Pancreas (tissue), 10 donors: Measurements from ENCODE around the gene CRIM1. TPM values are rescaled to one million over a fixed set of nuclear protein-coding genes. Genes with fewer than 3 reads are reported as not detected.
A peak's percentile ranks its signal among the peaks of the same experiment; 100 is the strongest.
"Not testable (repeated sequence)": the region's sequence is repeated elsewhere in the genome, so short reads cannot be mapped to it uniquely, and the experiment has no call there.

Experiments used
- ATAC-seq, 4 donors: fragments of 200-7000 bp; cut with Tn5 transposase; one replicate each; pipeline versions ENCODE4 v1.8.0 to v1.9.1; 2020; ENCODE audit warnings: mild to moderate bottlenecking in 4 of 4, moderate library complexity in 4 of 4
- DNase-seq, 6 donors: peaks; one replicate each; pipeline ENCODE4 v3.0.0-alpha.2; 2020
- FAIRE-seq: peaks from 2 replicates; lab custom pipeline; 2012; peaks lifted over from hg19 to GRCh38; lab: Jason Lieb, UNC
- H3K27ac ChIP-seq, 4 donors: fragments of 200-600 bp; sonication (generic); 1 replicate in 3 of 4; 2 replicates in 1 of 4; pipeline versions ENCODE4 v1.5.0 to v1.8.0; 2020
- H3K27me3 ChIP-seq, 4 donors: fragments of 200-600 bp; one replicate each; pipeline ENCODE4 v1.8.0; 2021
- H3K36me3 ChIP-seq, 3 donors: fragments of 200-600 bp; sonication (generic) in 1 of 3; one replicate each; pipeline versions ENCODE4 v1.5.0 to v1.8.0; 2020 to 2021
- H3K4me1 ChIP-seq, 3 donors: fragments of 200-600 bp; one replicate each; pipeline ENCODE4 v1.8.0; 2021
- H3K4me3 ChIP-seq, 4 donors: fragments of 200-600 bp; sonication (generic) in 2 of 4; one replicate each; pipeline versions ENCODE4 v1.5.0 to v1.8.0; 2020 to 2021
- H3K9me3 ChIP-seq, 4 donors: fragments of 200-600 bp; one replicate each; pipeline ENCODE4 v1.8.0; 2021
- WGBS, 2 donors: extraction: QIAGEN DNeasy Blood & Tissue Kit; methylation state at CpG; one replicate each; pipeline ENCODE4 v1.1.7; 2013; 5-methylcytosine and 5-hydroxymethylcytosine counted together
- intact Hi-C, 3 donors: fragments of 100-400 bp; cut with DNase I; formaldehyde crosslinking; loops; one replicate each; pipeline versions ENCODE4 v1.11.1 to v1.14.2; 2022
- polyA plus RNA-seq, 2 donors: library from polyadenylated mRNA; stranded (reverse); fragments of 200-250 nt; gene quantifications; one replicate each; pipeline ENCODE4 v1.2.3, GENCODE V29; 2013
- total RNA-seq, 6 donors: library from RNA; stranded (reverse); fragmentation: NEBNext Ultra II Directional in 4 of 6; extraction: Animal tissue kit (Norgen Biotek cat#: 25700) in 4 of 6; gene quantifications; one replicate each; pipeline versions ENCODE4 v1.2.1 to v1.2.4, GENCODE V29; 2021 to 2023
- TF ChIP-seq, protein P1 (sequence below), 4 donors: fragments of 200-600 bp; sonication (generic) in 3 of 4; IDR thresholded peaks; one replicate each; pipeline versions ENCODE4 v1.5.0 to v1.8.0; 2021; ENCODE audit warnings: antibody characterized with exemption in 4 of 4
- donor health status: healthy with polysubstance abuse.
- donor health status: DM: no; HTN: no; CAD: no; lungs with moderate emphysema.
- donor health status: DM: no; HTN: no; CAD: no.
- donor health status: control.
- donor health status: control.
- donor health status: Bipolar disorder and iron deficiency.
- donor health status: DM: yes; HTN: yes; CAD: no.
- donor health status: DM: no; HTN: no; CAD: no.
- donor health status: DM: no; HTN: no; CAD: no.
- donor health status: DM: yes; HTN: yes; CAD: no.

CRIM1 gene, protein sequence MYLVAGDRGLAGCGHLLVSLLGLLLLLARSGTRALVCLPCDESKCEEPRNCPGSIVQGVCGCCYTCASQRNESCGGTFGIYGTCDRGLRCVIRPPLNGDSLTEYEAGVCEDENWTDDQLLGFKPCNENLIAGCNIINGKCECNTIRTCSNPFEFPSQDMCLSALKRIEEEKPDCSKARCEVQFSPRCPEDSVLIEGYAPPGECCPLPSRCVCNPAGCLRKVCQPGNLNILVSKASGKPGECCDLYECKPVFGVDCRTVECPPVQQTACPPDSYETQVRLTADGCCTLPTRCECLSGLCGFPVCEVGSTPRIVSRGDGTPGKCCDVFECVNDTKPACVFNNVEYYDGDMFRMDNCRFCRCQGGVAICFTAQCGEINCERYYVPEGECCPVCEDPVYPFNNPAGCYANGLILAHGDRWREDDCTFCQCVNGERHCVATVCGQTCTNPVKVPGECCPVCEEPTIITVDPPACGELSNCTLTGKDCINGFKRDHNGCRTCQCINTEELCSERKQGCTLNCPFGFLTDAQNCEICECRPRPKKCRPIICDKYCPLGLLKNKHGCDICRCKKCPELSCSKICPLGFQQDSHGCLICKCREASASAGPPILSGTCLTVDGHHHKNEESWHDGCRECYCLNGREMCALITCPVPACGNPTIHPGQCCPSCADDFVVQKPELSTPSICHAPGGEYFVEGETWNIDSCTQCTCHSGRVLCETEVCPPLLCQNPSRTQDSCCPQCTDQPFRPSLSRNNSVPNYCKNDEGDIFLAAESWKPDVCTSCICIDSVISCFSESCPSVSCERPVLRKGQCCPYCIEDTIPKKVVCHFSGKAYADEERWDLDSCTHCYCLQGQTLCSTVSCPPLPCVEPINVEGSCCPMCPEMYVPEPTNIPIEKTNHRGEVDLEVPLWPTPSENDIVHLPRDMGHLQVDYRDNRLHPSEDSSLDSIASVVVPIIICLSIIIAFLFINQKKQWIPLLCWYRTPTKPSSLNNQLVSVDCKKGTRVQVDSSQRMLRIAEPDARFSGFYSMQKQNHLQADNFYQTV
- total RNA-seq (10 to 100 TPM; 15.9 to 29.1 (median 22.5) TPM), polyA plus RNA-seq (10 to 100 TPM in 1 of 2 donors, 1 to 10 TPM in 1; 5.2 to 14.7 TPM)

DNA sequence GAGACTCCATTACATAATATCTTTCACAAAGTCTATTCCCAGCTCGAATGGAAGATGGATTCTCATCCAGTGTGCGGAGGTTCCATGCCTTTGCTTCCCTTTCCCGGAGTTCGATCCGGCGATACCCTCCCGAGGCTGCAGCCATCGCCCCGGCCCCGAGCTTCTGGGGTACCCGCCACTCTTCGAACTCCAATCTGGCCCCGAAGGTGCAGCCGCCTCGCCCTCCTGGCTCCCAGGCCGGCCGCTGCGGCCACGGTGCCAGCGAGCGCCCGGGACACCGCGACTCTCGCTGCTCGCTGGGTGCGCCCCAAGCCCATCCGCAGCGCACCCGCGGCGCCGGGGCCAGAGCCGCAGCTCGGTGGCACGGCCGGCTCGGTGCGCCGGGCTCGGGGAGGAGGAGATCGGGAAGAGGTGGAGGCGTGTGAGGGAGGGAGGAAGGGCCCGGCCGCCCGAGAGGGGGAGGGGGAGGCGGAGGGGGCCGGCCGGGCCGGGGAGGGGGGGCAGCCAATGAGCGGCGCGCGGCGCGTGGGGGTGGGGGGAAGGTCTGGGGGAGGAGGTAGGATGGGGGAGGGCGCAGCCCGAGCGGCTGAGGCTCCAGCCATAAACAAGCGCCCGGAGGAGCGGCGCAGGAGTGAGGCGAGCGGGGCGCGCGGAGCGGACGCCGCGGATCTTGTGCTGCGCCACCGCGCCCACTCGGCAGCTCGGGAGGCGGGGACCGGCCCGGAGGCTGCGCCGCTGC is at the start of gene CRIM1:
Gene CRIM1, plus strand, starts transcription at position 628 of the 739 bp plus-strand sequence. CDS start 515 bp downstream, outside the sequence.
- ATAC-seq: peak; percentile 69 to 82 (median 75)
- no peaks in the 10 kb centered on the region for H3K36me3 ChIP-seq
- intact Hi-C loops: loop anchor here in 2 of 3 donors (10.0 kb wide), 2 partner anchors 299 to 309 kb away; no protein-coding TSS in a partner anchor
- peaks cover 0 to 6% (median 5%) of the 10 kb centered on the region in 3 donors for H3K4me1 ChIP-seq
- no peaks in the 10 kb centered on the region for H3K9me3 ChIP-seq
- TF ChIP-seq, protein P1, sequence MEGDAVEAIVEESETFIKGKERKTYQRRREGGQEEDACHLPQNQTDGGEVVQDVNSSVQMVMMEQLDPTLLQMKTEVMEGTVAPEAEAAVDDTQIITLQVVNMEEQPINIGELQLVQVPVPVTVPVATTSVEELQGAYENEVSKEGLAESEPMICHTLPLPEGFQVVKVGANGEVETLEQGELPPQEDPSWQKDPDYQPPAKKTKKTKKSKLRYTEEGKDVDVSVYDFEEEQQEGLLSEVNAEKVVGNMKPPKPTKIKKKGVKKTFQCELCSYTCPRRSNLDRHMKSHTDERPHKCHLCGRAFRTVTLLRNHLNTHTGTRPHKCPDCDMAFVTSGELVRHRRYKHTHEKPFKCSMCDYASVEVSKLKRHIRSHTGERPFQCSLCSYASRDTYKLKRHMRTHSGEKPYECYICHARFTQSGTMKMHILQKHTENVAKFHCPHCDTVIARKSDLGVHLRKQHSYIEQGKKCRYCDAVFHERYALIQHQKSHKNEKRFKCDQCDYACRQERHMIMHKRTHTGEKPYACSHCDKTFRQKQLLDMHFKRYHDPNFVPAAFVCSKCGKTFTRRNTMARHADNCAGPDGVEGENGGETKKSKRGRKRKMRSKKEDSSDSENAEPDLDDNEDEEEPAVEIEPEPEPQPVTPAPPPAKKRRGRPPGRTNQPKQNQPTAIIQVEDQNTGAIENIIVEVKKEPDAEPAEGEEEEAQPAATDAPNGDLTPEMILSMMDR (IDR thresholded peaks at IDR 0.05): no peak
- H3K27ac ChIP-seq: peak within 1 kb of the TSS; percentile 45 to 80 (median 71)
- H3K27me3 ChIP-seq: no peaks in the 10 kb centered on the region
- DNase-seq: peak; percentile 74 to 88 (median 82)
- H3K4me3 ChIP-seq: peak within 1 kb of the TSS; percentile 47 to 69 (median 59)
- no peak for FAIRE-seq
- 1 to 2% methylated on average over 38 to 81 of the region's 82 CpGs for WGBS, 2 donors

DNA sequence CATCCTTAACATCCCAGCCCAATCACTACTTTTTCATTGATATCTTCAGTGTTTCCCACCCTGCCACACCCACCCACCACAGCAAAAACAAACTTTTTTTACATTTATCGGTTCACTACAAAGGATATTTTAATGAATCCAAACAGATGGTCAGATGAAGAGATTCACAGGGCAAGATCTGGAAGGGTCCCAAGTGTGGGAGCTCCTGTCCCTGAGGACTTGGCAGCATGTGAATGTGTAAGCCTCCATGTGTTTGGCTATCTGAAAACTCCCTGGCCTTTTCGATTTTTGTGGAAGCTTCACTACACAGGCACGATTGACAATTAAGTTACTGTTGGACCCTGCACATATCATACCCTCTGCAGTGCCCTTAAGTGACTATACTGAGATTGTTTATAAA is 48.1 kb upstream of the CRIM1 start:
- intact Hi-C loops: no loop called here
- 36 to 52% methylated on average over 3 of the region's 3 CpGs for WGBS, 2 donors

DNA sequence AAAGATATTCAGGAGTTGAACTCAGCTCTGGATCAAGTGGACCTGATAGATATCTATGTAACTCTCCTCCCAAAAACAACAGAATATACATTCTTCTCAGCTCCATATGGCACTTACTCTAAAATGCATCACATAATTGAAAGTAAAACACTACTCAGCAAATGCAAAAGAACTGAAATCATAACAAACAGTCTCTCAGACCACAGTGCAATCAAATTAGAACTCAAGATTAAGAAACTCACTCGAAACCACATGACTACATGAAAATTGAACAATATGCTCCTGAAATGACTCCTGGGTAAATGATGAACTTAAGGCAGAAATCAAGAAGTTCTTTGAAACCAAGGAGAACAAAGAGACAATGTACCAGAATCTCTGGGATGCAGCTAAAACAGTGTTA is 45.1 kb upstream of the CRIM1 start:
- H3K27ac ChIP-seq, H3K9me3 ChIP-seq, DNase-seq, intact Hi-C loops, ATAC-seq, H3K36me3 ChIP-seq, H3K27me3 ChIP-seq, H3K4me3 ChIP-seq, FAIRE-seq, H3K4me1 ChIP-seq: not testable (repeated sequence)
- 44 to 66% methylated on average over 1 of the region's 1 CpG for WGBS, 2 donors

More for the DNA sequence above, 48.1 kb upstream of the CRIM1 start:
- DNase-seq: no peak
- H3K27me3 ChIP-seq: no peaks in the 10 kb centered on the region
- H3K9me3 ChIP-seq: no peaks in the 10 kb centered on the region
- H3K4me3 ChIP-seq: no peak overlapping the region
- ATAC-seq: no peak
- H3K36me3 ChIP-seq: no peaks in the 10 kb centered on the region
- TF ChIP-seq, protein P1 (IDR thresholded peaks at IDR 0.05): no peak
- H3K4me1 ChIP-seq: no peaks in the 10 kb centered on the region
- no peak overlapping the region for H3K27ac ChIP-seq
- FAIRE-seq: no peak

DNA sequence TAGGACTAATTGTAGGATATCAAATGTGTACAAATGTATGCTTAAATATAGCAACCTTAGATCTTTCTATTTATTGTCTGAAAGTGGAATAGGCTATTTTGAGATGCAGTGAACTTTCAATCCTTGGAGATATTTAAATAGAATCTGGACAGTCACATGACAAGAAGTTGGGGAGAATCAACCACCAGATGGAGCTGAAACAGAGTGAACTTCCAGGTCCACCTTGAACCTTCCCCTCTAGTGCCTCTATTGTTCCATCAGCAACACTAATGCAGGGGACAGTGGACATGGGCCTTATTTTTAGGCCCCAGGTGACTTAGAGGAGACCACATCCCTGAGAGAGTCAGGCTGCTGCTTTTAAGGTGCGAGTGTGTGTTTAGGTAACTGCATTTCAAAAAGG is 37.0 kb upstream of the CRIM1 start:
- Histone ChIP-seq H3K27ac (no peak overlapping the region), H3K9me3 (no peaks in the 10 kb centered on the region), H3K4me1 (no peaks in the 10 kb centered on the region), H3K4me3 (no peak overlapping the region), H3K36me3 (no peaks in the 10 kb centered on the region), H3K27me3 (no peaks in the 10 kb centered on the region)
- intact Hi-C loops: no loop called here
- ATAC-seq: no peak
- DNase-seq: no peak
- no peak for FAIRE-seq
- WGBS, 2 donors: 71 to 84% methylated on average over 1 of the region's 1 CpG
- TF ChIP-seq, protein P1 (IDR thresholded peaks at IDR 0.05): no peak
